Muscle of arm (tissue), 12 donors: Measurements from ENCODE around the gene RPL35. TPM values are rescaled to one million over a fixed set of nuclear protein-coding genes. Genes with fewer than 3 reads are reported as not detected.

ENCODE experiments used
- DNase-seq: peaks from one replicate; pipeline ENCODE4 v3.0.0-alpha.2; 2013
- polyA plus RNA-seq, 12 donors: library from polyadenylated mRNA; unstranded; fragments of 120-200 nt; gene quantifications; one replicate each; pipeline ENCODE4 v1.2.1, GENCODE V29; 2013; ENCODE audit not compliant: insufficient read length in 12 of 12

The RPL35 gene
- polyA plus RNA-seq, 12 donors: 1,368 to 2,116 (median 1,662) TPM; not detected in 1

DNA sequence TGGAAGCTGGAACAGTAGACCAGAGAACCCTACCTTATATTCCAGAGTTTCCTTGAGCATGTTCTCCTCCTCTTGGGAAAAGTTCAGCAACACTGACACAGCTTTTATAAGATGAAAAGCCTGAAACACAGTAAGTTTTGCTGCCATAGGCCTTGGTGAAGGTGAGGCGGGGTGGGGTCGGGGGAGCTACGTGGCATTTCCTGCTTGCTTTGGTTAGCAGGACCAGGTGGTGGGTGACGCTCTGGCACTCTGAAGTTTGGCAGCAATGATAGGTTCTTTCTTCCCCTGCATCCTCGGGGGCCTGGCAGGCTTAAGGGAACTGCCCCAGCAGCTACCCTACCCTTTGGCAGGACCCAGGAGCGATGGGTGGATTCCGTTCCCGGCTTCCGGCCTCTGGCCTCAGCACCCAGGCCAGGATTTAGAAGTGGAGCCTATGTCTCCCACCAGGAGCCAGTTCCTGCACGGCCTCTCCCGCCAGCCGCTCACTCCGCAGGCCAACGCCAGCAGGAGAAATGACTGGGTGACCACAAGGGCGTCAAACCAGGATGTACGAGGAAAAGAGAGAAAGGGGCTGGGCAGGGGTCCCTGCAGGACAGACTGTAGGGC is 19.5 kb upstream of the RPL35 start:
- no peak for DNase-seq

DNA sequence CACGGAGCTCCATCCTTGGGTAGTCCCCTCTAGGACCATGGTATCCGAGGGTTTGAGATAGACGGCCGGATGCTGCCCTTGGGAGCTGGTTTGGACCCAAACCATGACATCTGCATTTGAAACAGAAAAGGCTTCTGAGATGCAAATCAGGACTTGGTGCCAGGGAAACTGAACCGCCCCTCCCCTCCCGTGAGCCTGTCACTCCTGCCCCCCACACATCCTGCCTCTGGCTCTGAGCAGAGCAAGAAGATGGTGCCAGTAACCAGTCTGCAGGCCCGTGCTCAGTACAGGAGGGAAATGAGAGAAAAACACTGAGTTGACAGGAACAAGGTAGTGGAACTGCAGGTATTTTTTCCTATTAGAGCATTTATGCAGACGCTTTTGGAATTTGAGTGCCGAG is 18.7 kb upstream of the RPL35 start:
- no peak for DNase-seq

DNA sequence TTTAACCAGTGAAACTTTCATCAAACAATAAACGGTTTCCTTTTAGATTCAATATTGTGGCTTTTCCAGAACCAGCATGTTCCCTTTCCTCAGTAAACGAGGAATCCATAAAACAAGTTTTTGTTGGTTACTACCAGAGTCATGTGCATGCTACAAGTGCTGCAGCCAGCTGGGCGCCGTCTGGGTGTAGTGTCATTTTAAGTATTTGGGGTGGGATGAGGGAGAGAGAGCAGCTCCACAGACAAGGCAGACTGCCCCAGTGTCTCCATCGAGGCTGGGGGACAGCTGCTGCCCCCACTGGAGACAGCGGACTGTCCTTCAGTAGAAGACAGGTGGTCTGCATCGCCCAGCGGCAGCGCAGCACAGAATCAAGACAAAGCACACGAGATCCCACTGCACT is 17.5 kb upstream of the RPL35 start:
- DNase-seq: no peak

DNA sequence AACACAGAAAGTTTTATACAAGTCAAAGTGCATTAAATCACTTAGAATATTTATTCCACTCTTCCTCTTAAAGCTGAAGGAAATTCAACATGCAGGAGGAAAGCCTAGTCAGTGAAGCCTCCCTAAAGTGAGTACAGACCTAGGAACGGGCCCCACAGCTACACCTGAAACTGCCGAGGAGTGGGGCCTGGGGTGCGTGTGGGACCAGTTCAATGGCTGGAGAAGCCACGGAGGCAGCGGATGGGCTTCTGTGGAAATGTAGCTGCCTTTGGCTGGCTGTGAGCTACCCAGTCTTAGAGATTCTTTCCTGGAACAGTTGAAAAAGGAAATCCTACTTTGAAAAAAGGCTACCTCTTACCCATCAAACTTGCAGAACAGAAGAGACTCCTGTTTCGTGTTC is 16.8 kb upstream of the RPL35 start:
- DNase-seq: no peak

DNA sequence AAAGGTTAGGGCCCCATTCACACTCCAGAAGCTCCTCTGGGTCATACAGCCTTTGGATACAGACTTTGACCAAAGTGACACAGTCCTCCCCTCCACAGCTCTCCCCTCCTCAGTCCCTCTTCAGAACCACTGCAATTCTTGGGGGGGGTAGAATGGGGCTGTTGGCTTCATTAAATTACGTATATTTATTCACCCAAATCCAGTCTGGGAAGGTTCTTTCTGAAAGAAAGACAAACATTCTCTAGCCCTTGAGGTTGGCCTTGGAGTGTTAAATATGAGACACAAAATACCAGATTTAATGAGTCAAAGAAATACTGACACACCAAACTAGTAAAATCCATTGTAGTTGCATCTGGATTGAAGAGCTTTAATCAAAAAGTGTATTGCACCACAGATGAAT is 16.3 kb upstream of the RPL35 start:
- DNase-seq: no peak

DNA sequence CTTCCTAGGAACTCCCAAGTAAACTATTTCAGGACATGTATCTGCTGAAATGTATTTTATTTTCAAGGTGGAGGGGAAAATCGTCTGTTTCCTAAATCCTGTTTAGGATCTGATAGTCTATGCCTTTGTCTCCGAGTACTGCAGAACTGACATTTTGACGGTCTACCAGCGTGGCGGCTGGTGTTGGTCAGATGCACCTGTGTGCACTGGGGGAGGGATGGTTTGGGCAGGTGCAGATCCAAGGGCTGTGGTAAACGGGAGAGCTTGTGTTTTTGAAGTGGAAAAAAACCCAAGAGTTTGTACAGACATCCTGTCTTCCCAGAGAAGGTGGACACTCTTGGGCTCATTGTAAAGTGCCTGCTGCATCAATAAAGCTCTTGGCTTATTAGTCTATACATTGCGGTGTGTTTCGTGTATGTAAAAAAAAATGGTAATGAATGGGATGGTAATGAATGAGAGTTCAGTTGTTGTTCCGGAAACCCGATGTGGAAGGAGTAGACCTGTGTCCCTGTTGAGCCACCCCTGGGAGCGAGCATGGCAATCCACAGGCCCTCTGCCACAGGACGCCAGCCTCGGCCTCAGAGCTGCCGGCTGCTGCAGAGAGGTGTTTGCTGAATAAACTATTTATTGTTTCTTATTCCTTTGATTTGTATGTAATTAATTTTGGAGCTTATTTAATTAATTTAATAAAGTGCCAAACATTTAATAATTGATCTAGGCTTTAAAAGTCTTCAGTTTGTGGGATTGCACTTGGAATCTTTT is 15.4 kb upstream of the RPL35 start:
- no peak for DNase-seq

DNA sequence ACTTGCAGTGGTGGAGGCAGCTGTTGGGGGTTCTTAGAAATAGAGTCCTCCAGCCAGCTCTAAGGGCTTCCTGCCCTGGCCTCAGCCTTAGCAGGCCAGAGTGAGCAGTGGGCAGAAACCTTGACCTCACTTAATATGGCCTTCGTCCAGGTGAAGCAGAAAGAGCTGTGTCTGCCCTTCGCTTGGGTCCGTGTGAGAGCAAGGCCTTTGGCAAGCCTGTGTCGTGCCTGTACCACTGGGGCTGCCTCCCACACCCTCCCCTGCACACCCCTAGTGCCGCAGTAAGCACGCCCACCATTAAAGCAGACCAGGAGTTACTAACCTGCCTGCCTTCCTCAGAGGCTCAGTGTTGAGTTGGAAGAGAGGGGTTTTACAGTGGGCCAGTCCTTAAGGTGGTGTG is 13.7 kb upstream of the RPL35 start:
- DNase-seq: no peak

DNA sequence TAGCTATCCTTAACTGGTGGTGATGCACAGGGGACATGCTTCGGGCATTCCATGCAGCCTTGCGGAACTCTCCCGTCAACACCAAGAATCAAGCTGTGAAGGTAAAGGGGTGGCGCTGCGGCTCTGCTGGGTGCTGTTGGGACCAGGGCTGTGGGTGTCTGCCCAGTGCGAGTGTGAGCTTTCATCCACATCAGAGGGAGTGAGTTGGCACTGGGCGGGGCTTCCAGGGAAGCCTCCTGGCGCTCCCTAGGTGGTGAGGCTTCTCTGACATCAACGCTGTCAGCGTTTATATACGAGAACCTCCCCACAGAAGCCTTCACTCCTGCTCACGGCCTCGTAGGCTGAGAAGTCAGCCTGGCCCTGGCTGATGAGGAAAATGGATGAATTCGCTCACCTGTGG is 11.9 kb upstream of the RPL35 start:
- DNase-seq: no peak

DNA sequence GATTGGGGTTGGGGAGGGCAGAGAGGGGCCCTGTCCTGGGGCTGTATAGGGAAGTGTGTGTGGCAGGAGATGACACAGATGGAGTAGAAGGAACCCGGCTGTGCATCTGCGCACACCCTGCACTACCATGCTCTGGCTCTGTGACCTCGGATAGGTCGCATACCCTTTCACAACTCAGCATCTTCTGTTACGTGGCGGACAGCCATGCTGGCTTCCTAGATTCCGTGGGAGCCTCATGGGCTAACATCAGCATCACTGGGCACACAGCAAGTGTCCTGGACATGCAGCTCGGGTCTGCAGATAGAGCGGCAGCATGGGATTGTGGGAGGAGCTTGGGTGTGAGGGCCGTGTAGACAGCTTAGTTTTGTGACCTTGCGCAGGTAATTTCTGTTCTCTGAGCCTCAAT is 9.4 kb upstream of the RPL35 start:
- no peak for DNase-seq

DNA sequence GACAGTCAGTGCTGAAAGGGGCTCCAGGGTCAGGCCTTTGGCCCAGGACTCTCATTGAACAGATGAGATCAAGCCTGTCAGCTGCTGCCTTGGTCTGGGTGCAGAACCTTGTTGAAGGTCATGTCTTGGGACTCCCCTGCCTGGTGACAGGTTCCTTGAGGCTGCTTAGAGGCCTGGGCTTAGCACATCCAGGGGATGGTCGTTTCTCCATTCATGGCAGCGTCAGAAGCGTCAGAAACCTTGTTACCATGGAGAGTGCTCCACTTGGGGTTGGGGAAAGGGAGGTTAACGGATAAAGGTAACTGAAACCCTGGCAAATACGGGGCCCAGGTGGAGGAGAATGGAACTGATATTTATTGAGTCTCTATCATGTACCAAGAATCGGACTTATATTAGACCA is 9.0 kb upstream of the RPL35 start:
- DNase-seq: no peak

DNA sequence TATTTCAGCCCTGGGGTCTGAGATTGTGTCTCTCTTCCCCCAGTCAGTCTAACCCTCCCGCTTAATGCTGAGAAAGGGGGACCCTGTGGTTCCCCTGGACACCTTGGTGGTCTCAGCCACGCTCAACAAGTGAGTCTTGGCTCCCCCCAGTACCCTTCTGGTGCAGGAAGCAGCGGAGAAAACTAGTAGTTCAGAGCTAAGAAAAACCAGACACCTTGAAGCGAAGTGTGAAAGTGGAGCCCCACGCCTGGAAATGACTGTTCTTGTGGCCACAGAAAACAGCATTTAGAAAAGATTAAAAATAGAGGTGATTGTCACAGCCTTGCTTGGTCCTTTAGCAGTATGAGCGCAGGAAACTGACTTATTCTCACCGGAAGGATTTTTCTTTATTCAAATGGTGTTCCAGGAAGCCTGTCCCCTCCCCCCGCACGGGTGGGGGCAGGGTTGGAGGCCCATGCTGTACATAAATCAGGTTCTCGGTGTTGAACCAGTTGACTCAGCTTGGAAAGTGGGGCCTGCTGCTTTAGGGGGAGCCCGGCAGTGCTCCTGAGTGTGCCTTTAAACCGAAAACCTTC is 8.3 kb upstream of the RPL35 start:
- no peak for DNase-seq

DNA sequence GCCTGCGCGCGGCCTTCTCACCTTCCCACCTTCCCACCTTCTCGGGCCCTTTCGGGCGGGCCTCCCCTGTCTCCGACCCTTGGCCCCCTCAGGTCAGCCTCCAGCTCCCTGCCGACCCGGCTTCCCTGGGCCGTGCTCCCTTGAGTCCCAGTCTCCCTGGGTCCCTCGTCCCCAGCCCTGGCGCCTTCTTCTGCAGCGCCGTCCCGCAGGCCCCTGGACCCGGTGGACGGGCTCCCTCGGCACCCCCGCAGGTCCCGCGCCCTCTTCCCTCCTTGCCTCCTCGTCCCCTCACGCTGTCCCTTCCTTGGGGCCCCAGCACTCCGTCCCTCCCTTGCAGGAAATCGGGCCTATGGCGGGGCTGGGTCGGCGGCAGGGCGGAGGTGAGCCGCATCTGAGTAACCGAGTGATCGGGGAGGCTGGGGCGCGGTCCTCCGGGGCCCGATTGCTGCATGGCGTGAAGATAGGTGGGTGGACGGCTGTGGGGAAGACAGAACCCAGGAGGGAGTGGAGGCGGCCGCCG is 7.8 kb upstream of the RPL35 start:
- DNase-seq: no peak

DNA sequence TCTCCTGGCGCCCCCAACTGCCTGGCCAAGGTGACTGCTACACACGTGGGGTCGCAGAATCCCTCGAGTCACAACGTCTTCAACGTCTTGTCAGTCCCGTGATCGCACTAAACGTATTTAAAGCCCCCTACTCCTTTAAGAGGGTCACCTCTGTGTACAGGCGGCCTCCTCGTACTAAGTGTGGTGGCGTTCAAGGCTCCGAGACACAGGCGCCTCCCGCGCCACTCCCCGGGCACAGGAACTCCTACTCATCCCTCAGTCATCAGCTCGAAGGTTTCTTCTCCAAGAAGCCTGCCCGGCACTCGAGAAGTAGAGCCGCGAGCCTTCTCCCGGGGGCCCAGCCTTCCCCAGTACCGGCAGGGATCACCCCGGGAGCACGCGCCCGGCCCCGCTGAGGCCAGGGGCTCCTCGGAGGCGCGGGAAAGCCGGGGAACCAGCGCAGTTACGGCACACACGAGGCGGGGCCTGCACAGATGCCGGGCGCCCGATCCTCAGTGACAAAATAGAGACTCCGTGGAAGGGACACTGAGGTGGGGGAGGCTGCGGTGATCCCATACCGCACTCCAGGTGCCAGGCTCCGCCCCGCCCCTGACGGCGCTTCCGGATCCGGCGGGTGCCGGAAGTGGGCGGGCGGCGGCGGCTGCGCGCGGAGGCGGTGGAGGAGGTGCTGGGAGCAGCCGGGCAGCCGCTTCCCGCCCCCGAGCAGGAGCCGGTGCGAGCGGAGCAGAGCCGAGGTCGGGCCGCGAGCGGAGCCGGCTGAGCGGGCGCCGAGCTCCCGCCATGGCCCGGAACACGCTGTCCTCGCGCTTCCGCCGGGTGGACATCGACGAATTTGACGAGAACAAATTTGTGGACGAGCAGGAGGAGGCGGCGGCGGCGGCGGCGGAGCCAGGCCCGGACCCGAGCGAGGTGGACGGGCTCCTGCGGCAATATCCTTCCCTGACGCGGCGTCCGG is 7.0 kb upstream of the RPL35 start:
- peak; percentile 83 for DNase-seq

DNA sequence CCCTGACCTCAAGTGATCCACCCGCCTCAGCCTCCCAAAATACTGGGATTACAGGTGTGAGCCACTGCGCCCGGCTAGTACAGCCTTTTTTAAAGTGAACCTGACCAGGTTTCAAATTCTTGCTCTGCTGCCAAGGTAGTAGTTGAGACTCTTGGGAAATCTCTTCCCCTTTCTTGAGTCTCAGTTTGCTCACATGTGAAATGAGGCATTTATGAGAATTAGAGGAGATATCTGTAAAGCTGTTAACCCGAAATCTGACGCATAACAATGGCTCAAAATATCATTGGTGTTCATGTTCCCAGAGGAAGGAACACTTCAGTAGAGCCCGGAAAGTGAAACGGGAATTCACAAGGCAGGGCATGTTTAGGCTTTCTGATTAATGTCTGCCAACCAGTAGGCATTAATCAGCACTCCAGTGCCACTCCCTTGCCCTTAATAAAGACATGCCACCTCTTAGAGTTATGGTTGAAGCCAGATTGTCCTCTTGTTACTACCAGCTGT is 1.7 kb upstream of the RPL35 start:
- no peak for DNase-seq

DNA sequence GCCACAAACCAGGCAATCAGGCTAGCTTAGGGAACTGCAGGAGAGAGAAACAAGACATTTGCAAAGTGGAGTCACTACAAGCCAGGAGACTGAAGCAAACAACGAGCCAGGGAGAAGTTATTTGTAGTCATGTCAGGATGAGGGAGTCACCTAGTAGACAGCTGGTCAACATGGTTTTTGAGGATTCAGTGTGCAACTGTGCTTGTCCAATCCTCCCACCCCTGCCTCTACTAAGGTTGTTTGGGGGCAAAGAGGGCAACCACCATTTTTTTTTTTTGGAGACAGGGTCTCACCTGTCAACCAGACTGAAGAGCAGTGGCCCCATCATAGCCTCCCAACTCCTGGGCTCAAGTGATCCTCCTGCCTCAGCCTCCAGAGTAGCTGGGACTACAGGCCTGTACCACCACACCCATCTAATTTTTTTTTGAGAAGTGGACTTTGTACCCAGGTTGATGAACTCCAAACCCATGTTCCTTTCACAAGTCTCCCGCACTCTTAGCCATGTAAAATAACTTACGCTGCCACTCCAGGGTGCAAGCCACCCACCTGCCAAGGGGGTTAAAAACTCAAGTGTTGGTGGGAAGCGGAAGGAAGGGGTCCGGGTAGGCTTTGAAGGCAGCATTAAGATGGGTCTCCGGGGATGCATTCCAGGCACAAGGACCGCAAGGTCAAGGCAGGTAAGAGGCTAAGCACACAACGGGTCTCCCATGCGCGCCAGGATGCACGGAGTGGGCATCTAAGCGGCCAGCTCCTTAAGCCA is 995 bp downstream of the RPL35 start:
- no peak for DNase-seq

DNA sequence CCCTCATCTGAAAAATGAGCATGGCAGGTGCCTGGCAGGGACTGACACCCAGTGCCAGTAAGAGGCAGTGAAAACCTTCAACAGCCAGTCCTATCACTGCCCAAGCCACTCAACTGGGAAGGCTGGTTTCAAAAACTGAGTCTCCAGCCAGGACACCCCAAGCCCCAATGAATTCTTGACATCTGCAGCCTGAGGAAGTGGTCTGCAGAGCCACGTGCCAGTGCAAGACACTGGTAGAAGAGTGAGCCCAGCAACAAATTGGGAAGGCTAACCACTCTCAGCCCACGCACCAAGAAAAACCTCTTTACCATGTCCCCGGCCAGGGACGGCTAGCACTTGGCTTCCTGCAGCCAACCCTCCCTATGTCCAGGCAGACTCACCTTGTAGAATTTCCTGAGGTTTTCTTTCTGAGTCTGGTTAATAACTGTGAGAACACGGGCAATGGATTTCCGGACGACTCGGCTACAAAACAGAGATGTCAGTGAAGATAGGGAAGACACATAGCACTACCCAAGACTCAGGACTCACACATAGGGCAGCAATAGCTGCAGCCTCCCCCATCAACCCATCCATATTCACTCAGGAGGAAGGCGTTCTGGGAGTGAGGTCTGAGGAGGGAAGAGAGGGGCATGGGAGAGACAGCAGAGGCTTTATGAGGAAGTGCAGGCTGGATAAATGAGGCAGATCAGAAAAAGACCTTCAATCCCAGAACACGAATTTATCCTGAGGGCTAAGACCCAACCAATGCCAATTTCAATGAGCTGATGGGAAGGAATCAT is 1.8 kb downstream of the RPL35 start:
- no peak for DNase-seq

DNA sequence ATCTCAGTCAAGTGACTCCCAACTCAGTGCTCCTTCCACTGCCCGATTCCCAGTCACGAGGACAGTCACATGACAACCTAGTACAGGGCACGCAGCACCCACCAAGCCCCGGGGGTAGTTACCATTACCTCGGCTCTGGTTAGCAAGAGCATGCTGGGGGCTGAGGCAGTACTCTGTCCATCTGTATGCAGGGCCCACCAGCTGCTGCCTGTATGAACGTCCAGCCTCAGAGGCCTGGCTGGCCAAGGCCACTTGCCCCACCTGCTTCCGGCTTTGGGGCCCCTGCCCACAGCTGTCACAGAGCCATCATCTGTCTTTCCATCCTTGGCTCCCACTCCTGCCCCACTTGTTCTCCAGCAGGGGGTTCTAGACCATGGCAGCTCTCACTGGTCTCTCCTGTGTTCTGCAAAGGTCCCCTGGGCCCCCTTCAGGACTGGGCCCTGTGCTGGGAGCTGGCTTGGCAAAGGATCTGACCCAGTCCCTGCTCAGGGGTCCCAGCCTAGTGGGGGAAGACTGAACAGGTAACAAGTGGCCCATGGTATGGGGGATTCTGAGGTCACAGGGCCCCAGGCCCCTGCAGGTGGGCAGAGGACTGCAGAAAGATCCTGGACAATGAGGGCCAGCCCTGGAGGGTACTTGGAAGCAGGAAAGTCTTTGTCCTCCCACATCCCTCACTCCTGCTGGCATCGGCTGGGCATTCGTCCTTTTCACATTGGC is 3.3 kb downstream of the RPL35 start:
- no peak for DNase-seq

DNA sequence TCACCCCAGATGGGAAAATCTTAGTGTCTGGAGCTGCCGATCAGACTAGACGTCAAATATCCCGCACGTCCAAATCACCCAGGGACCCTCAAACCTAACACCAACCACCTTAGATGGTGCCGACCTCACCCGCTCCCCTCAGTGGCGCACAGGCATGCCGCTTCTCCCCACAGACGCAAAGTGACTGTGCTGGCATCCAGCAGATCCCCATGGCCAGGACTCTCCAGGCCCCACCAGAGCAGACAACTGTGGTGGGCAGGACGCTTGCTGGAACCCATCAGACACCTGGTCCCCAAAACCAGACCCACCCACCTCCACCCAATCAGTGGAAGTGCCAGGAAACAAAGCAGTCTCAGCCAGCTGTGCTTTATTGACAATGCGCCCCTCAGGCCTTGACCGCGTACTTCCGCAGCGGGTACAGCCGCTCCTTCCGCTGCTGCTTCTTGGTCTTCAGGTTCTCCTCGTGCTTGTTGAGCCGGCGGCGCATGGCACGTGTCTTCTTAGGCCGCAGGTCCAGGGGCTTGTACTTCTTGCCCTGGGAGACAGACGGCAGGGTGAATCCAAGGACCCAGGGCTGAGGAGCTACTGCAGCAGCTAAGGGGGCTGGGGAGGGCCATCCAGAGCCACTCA is 4.1 kb downstream of the RPL35 start:
- no peak for DNase-seq
